Measurements from ENCODE around the gene BTLA.

The BTLA gene

DNA sequence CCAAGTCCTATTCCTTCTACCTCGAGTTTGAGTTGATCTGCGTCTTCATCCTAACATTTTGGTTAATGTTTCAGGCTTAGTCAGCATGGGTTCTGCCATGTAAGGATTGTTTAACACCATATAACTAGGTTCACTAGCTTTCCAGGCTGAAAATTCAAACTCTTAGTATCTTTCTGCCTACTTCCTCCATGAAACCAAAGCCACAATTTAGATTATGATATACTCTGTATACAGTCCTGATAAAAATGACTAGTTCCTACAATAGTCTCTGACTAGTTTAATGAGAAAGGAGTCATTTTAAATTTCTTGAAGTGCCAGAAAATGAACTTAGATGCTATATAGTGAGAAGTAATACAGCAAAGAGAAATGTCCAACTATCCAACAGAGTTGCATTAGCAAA, 6.6 kb upstream of the BTLA start:
- Histone ChIP-seq H3K4me3 (ENCODE audit: low read length) (no peak overlapping the region), H3F3A (ENCODE audit: insufficient read depth, low read length) (no peaks in the 10 kb centered on the region), H3K9me2 (replicated peaks; ENCODE audit: insufficient read depth, low read length) (no peaks in the 10 kb centered on the region), H3K27me3 (replicated peaks; ENCODE audit: insufficient read depth, low read length) (no peaks in the 10 kb centered on the region), H3K9ac (ENCODE audit: low read length) (no peak overlapping the region), H3K36me3 (replicated peaks; ENCODE audit: insufficient read depth, low read length) (no peaks in the 10 kb centered on the region), H4K20me1 (ENCODE audit: insufficient read depth, low read length) (no peaks in the 10 kb centered on the region), H2AFZ (ENCODE audit: low read length) (no peak overlapping the region), H3K9me3 (replicated peaks; ENCODE audit: insufficient read depth, low read length) (no peaks in the 10 kb centered on the region), H3K4me1 (ENCODE audit: low read length) (no peaks in the 10 kb centered on the region), H3K79me2 (ENCODE audit: low read length) (no peaks in the 10 kb centered on the region), H3K27ac (ENCODE audit: low read length) (no peak overlapping the region), H3K4me2 (ENCODE audit: low read depth, low read length) (no peak overlapping the region)
- TF ChIP-seq EZH2 (optimal IDR thresholded peaks at IDR 0.05; ENCODE audit: low read depth, low read length), result no peak
- TF ChIP-seq EZH2phosphoT487 (IDR thresholded peaks at IDR 0.05; ENCODE audit: low read length), result no peak
- TF ChIP-seq, protein P1, sequence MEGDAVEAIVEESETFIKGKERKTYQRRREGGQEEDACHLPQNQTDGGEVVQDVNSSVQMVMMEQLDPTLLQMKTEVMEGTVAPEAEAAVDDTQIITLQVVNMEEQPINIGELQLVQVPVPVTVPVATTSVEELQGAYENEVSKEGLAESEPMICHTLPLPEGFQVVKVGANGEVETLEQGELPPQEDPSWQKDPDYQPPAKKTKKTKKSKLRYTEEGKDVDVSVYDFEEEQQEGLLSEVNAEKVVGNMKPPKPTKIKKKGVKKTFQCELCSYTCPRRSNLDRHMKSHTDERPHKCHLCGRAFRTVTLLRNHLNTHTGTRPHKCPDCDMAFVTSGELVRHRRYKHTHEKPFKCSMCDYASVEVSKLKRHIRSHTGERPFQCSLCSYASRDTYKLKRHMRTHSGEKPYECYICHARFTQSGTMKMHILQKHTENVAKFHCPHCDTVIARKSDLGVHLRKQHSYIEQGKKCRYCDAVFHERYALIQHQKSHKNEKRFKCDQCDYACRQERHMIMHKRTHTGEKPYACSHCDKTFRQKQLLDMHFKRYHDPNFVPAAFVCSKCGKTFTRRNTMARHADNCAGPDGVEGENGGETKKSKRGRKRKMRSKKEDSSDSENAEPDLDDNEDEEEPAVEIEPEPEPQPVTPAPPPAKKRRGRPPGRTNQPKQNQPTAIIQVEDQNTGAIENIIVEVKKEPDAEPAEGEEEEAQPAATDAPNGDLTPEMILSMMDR (IDR thresholded peaks at IDR 0.05; ENCODE audit: low read length), result no peak
- no peak for DNase-seq

DNA sequence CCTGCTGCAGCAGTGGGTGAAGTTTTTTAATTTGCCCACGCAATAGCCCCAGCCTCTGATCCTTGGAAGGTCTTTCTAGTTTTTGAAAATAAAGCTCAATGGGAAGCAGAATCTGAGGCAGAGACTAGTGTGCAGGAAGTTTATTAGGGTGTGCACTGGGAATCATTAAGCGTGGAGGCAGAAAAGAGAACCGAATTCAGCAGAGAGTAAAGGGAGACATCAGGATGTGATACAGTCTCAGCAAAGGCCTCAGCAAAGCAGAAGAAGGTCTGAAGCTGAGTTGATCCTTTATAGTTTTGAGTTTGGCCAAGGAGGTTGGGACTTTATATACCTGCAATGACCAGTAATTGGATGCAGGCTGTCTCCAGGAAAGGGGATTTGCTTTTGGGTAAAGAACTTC, 4.9 kb upstream of the BTLA start:
- Histone ChIP-seq H3K36me3 (replicated peaks; ENCODE audit: insufficient read depth, low read length) (no peaks in the 10 kb centered on the region), H3K79me2 (ENCODE audit: low read length) (no peaks in the 10 kb centered on the region), H3K27ac (ENCODE audit: low read length) (no peak overlapping the region), H3K27me3 (replicated peaks; ENCODE audit: insufficient read depth, low read length) (no peaks in the 10 kb centered on the region), H3K9ac (ENCODE audit: low read length) (no peak overlapping the region), H3F3A (ENCODE audit: insufficient read depth, low read length) (no peaks in the 10 kb centered on the region), H3K9me2 (replicated peaks; ENCODE audit: insufficient read depth, low read length) (no peaks in the 10 kb centered on the region), H2AFZ (ENCODE audit: low read length) (no peak overlapping the region), H3K9me3 (replicated peaks; ENCODE audit: insufficient read depth, low read length) (no peaks in the 10 kb centered on the region), H4K20me1 (ENCODE audit: insufficient read depth, low read length) (no peaks in the 10 kb centered on the region), H3K4me1 (ENCODE audit: low read length) (no peaks in the 10 kb centered on the region), H3K4me2 (ENCODE audit: low read depth, low read length) (no peak overlapping the region), H3K4me3 (ENCODE audit: low read length) (no peak overlapping the region)
- DNase-seq, result no peak
- TF ChIP-seq EZH2 (optimal IDR thresholded peaks at IDR 0.05; ENCODE audit: low read depth, low read length) (no peak), EZH2phosphoT487 (IDR thresholded peaks at IDR 0.05; ENCODE audit: low read length) (no peak)
- TF ChIP-seq, protein P1 (IDR thresholded peaks at IDR 0.05; ENCODE audit: low read length), result no peak

DNA sequence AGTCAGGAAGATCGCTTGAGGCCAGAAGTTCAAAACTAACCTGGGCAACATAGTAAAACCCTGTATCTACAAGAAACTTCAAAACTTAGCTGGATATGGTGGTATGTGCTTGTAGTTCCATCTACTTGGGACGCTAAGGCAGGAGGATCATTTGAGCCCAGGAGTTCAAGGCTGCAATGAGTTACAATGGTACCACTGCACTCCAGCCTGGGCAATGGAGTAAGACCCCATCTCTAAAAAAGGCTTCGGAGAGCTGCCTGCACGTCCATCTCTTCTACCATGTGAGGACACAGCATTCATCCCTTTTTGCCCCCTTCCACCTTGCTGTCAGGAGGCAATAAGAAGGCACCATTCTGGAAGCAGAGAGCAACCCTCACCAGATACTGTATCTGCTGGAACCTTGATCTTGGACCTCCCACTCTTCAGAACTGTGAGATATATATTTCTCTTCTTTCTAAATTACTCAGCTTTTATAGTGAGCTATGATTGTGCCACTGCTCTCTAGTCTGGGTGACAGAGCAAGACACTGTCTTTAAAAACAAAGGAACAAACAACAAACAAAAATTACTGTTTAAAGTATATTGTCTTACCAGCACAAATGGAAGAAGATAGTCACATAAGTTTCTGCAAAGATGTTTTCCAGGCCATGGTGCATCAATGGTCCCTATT, 4.2 kb upstream of the BTLA start:
- no peak for DNase-seq
- no peak overlapping the region for H3K9ac ChIP-seq (ENCODE audit: low read length)
- H3K27me3 ChIP-seq (replicated peaks; ENCODE audit: insufficient read depth, low read length), result no peaks in the 10 kb centered on the region
- H3K4me2 ChIP-seq (ENCODE audit: low read depth, low read length), result no peak overlapping the region
- no peak overlapping the region for H3K27ac ChIP-seq (ENCODE audit: low read length)
- no peaks in the 10 kb centered on the region for H3K79me2 ChIP-seq (ENCODE audit: low read length)
- H4K20me1 ChIP-seq (ENCODE audit: insufficient read depth, low read length), result no peaks in the 10 kb centered on the region
- H3K9me2 ChIP-seq (replicated peaks; ENCODE audit: insufficient read depth, low read length), result no peaks in the 10 kb centered on the region
- no peak overlapping the region for H2AFZ ChIP-seq (ENCODE audit: low read length)
- H3K36me3 ChIP-seq (replicated peaks; ENCODE audit: insufficient read depth, low read length), result no peaks in the 10 kb centered on the region
- H3K9me3 ChIP-seq (replicated peaks; ENCODE audit: insufficient read depth, low read length), result no peaks in the 10 kb centered on the region
- TF ChIP-seq EZH2 (optimal IDR thresholded peaks at IDR 0.05; ENCODE audit: low read depth, low read length) (no peak), EZH2phosphoT487 (IDR thresholded peaks at IDR 0.05; ENCODE audit: low read length) (no peak)
- TF ChIP-seq, protein P1 (IDR thresholded peaks at IDR 0.05; ENCODE audit: low read length), result no peak
- H3F3A ChIP-seq (ENCODE audit: insufficient read depth, low read length), result no peaks in the 10 kb centered on the region
- no peaks in the 10 kb centered on the region for H3K4me1 ChIP-seq (ENCODE audit: low read length)
- no peak overlapping the region for H3K4me3 ChIP-seq (ENCODE audit: low read length)
